Hair follicular keratinocyte (primary cell): ENCODE measurements around the gene TMEM215. TPM values are rescaled to one million over a fixed set of nuclear protein-coding genes. Genes with fewer than 3 reads are reported as not detected.

ENCODE experiments used
- total RNA-seq: library from RNA; depleted of rRNA; stranded (reverse); fragments of >200 nt; gene quantifications from 2 replicates; pipeline ENCODE4 v1.2.3, GENCODE V29; 2015

TMEM215 gene, protein sequence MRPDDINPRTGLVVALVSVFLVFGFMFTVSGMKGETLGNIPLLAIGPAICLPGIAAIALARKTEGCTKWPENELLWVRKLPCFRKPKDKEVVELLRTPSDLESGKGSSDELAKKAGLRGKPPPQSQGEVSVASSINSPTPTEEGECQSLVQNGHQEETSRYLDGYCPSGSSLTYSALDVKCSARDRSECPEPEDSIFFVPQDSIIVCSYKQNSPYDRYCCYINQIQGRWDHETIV
- not detected in 2 replicates for total RNA-seq

DNA sequence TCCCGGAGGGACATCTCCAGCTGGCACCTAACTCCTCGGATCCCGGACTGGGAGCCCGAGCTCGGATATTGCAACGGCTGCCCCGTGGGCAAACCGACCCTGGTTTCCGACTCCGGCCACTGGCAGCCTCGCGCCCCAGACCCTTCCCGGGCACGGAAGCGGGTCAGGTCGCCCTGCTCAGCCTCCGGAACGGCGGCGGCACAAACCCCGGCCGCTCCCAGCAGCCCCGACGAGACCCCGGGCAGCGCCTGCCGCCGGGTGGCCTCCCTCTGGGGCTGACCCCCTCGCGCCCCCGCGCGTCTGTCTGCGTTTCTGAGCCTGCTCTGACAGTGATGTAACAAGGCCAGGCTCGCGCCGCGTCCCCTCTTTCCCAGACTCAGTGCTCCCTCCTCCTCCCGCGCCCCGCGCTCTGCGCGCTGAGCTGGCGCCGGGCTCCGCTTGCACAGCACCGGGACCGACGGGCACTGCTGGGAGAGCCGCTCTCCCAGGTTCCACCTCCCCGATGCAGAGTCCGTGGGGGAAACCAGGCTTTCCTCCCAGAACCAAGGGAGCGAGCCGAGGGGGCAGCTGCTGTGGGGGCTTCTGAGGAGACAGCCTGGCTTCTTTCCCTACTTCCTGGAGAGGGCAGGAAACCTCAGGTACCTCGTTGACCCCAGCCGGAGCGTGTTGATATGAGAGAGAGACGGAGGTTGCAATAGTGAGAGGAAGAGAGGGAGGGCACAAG, at the start of gene TMEM215:
TSS of gene TMEM215 (plus strand) at position 373 of the 724 bp plus-strand sequence. CDS start 644 bp downstream, outside the sequence.

Other genes with a start within 250 kb of the TMEM215 start
- gene SMIM27, start 231.2 kb upstream of the TMEM215 start, total RNA-seq = 2.8 and 9.4 TPM in 2 replicates
- gene TOPORS, start 231.0 kb upstream of the TMEM215 start, total RNA-seq = 14.5 and 14.6 TPM in 2 replicates
- gene NDUFB6, start 210.4 kb upstream of the TMEM215 start, total RNA-seq = 70.0 and 94.7 TPM in 2 replicates
- gene TAF1L, start 147.9 kb upstream of the TMEM215 start, total RNA-seq = not detected in 2 replicates
- gene APTX, start 218.1 kb downstream of the TMEM215 start, total RNA-seq = 38.6 and 63.0 TPM in 2 replicates
- 53.0 and 93.5 TPM in 2 replicates for gene DNAJA1, start 241.7 kb downstream of the TMEM215 start, total RNA-seq